ENCODE results near the gene PNMA3. TPM values are rescaled to one million over a fixed set of nuclear protein-coding genes. Genes with fewer than 3 reads are reported as not detected.
"Not testable (repeated sequence)": the region's sequence is repeated elsewhere in the genome, so short reads cannot be mapped to it uniquely, and the experiment has no call there.

PNMA3 gene
- total and polyA plus RNA-seq, 12 donors, result 0.04 to 4.5 (median 2.1) TPM

DNA sequence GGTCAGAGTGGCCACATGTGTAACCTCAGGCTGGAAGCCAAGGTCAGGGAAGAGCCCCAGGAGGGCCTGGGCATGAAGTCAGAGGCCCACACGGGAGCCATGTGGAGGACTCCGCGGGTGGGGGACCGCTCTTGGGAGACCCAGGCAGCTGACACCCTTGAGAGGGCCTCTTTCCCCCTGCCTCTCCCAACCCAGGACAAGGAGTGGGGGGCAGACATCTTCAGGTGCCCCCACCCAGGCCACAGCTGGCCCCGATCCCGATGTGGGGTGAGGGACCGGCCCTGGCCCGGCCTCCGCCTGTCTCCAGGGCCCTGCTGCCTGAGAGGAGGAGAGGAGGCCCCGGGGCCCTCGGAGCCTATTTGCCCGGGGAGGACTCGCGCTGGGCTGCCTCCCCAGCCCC, 19.1 kb downstream of the PNMA3 start:
- no peaks in the 10 kb centered on the region for H3K27me3 ChIP-seq
- intact Hi-C loops (cut with DNase I), result no loop called here
- no peaks in the 10 kb centered on the region for H3K36me3 ChIP-seq
- no peak for ATAC-seq
- TF ChIP-seq, protein P1, sequence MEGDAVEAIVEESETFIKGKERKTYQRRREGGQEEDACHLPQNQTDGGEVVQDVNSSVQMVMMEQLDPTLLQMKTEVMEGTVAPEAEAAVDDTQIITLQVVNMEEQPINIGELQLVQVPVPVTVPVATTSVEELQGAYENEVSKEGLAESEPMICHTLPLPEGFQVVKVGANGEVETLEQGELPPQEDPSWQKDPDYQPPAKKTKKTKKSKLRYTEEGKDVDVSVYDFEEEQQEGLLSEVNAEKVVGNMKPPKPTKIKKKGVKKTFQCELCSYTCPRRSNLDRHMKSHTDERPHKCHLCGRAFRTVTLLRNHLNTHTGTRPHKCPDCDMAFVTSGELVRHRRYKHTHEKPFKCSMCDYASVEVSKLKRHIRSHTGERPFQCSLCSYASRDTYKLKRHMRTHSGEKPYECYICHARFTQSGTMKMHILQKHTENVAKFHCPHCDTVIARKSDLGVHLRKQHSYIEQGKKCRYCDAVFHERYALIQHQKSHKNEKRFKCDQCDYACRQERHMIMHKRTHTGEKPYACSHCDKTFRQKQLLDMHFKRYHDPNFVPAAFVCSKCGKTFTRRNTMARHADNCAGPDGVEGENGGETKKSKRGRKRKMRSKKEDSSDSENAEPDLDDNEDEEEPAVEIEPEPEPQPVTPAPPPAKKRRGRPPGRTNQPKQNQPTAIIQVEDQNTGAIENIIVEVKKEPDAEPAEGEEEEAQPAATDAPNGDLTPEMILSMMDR (IDR thresholded peaks at IDR 0.05), result no peak
- no peak overlapping the region for H3K27ac ChIP-seq
- no peaks in the 10 kb centered on the region for H3K9me3 ChIP-seq
- H3K4me1 ChIP-seq, result no peaks in the 10 kb centered on the region
- DNase-seq, result no peak
- WGBS, 2 donors, result 89 to 93% methylated on average over 5 to 9 of the region's 14 CpGs
- H3K4me3 ChIP-seq, result no peak overlapping the region

DNA sequence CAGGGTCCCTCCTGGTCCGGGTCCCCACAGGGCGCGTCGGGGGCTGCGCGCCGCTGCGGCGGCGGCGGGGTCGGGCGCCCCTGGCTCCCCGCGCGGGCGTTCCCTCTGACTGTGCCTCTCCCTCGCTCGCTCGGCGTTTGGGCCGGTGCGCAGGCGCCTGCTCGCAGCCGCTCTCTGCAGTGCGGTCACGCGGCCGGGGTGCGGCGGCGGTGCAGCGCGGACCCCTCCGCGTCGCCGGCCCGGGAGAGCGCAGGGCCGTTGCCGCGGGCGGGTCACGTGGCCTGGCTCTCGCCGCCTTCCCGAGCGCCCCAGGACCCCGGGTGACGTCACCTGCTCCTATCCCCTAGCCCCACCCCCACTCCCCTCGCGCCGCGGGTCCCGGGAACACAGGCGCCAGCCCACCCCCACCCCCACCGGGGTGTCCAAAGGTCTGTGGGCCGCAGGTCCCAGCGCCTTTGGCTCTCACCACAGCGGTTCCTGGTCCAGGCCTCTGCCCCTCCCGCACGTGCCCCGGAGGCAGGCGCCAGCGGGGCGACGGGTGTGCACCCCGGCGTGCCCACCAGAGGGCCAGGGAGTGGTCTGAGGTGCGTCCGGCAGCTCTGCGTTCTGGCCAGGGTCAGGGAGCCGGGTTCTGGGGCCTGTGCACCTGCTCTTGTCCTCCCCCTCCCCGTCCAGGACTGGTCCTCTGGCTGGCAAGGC, 21.3 kb downstream of the PNMA3 start:
- H3K36me3 ChIP-seq; H3K9me3 ChIP-seq; intact Hi-C loops (cut with DNase I); DNase-seq; H3K4me3 ChIP-seq; H3K27ac ChIP-seq; H3K4me1 ChIP-seq; H3K27me3 ChIP-seq: not testable (repeated sequence)
- no CpG with 5 or more reads among the region's 76 CpGs for WGBS, 2 donors
- peak in 7 of 8 donors; percentile 35 to 90 (median 73) for ATAC-seq

DNA sequence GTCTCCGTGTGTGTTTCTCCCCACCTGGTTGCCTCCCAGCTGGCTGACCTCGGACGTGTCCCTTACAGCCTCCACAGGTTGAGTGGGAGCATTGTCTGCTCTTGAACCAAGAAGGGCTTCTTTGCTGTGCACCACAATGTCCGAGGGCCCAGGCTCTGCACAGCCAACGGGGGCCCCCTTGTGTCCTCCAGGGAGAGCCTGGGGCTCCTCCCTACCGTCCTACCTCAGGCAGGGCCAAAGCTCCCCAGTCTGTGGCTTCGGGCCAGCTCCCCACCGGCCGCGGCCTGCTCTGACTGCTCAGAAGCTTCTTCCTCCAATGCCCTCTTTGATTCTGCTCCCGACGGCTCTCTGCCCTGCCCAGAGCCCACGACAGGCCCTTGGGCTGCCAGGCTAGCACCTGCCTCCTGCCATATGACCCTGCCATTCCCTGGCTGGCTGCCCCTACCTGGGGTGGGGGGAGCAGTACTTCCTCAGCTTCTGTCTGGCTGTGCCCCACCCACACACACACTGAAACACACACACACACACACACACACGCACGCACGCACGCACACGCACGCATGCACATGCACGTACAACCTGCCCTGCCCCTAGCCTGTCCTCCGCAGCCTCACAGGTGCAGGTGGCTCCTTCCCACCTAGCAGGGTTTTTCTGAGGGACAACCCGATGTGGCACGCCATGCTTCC, 27.1 kb downstream of the PNMA3 start:
- intact Hi-C loops (cut with DNase I), result loop anchor here in 1 of 10 donors (10.0 kb wide), 1 partner anchor 301 kb away; no protein-coding TSS in a partner anchor
- H3K4me1 ChIP-seq, H3K4me3 ChIP-seq, H3K9me3 ChIP-seq, DNase-seq, H3K27ac ChIP-seq, H3K36me3 ChIP-seq: not testable (repeated sequence)
- H3K27me3 ChIP-seq, result peaks cover 0 to 11% (median 0%) of the 10 kb centered on the region in 7 donors
- peak in 1 of 8 donors; percentile 20 for ATAC-seq
- WGBS, 2 donors, result 68 to 81% methylated on average over 3 to 9 of the region's 23 CpGs

DNA sequence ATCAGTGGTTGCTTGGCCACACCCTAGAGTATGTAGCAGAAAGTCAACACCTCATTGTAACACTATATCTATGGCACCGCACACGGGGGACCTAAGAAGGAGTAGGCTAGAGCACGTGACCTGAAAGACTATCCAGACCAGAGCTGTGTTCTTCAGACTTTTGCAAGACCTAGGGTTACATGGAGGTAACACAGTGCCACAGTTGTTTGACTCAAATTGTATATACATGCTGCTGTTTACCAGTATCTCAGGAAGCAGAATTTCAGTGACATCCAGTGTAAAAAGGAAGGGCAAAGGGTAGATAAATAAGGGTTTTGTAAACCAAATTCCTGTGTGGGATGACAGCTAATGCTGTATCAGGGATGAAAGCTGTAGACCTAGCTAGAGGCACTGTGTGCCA, 46.1 kb downstream of the PNMA3 start:
- H3K27me3 ChIP-seq, result no peaks in the 10 kb centered on the region
- ATAC-seq (no peak), DNase-seq (no peak)
- H3K4me3 ChIP-seq, result no peak overlapping the region
- H3K4me1 ChIP-seq, result no peaks in the 10 kb centered on the region
- no peak overlapping the region for H3K27ac ChIP-seq
- H3K36me3 ChIP-seq, result no peaks in the 10 kb centered on the region
- intact Hi-C loops (cut with DNase I), result no loop called here
- 80 to 81% methylated on average over 3 of the region's 3 CpGs for WGBS, 2 donors
- H3K9me3 ChIP-seq, result peaks cover 0 to 21% (median 0%) of the 10 kb centered on the region in 11 donors
- TF ChIP-seq, protein P1 (IDR thresholded peaks at IDR 0.05), result no peak

DNA sequence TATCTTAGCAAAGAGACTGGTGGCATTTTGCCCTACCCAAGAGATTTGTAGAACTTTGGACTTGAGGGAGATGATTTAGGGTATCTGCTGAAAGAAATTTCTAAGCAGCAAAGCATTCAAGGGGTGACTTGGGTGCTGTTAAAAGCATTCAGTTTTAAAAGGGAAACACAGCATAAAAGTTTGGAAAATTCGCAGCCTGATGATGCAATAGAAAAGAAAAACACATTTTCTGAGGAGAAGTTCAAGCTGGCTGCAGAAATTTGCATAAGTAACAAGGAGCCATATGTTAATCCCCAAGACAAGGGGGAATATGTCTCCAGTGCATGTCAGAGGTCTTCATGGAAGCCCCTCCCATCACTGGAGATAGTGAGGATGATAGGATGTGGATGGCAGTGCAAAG, 48.7 kb downstream of the PNMA3 start:
- peaks cover 0 to 21% (median 0%) of the 10 kb centered on the region in 11 donors for H3K9me3 ChIP-seq
- H3K36me3 ChIP-seq; ATAC-seq; H3K27me3 ChIP-seq; H3K27ac ChIP-seq; H3K4me1 ChIP-seq; intact Hi-C loops (cut with DNase I); DNase-seq; H3K4me3 ChIP-seq: not testable (repeated sequence)
- 75 to 81% methylated on average over 1 of the region's 1 CpG for WGBS, 2 donors

DNA sequence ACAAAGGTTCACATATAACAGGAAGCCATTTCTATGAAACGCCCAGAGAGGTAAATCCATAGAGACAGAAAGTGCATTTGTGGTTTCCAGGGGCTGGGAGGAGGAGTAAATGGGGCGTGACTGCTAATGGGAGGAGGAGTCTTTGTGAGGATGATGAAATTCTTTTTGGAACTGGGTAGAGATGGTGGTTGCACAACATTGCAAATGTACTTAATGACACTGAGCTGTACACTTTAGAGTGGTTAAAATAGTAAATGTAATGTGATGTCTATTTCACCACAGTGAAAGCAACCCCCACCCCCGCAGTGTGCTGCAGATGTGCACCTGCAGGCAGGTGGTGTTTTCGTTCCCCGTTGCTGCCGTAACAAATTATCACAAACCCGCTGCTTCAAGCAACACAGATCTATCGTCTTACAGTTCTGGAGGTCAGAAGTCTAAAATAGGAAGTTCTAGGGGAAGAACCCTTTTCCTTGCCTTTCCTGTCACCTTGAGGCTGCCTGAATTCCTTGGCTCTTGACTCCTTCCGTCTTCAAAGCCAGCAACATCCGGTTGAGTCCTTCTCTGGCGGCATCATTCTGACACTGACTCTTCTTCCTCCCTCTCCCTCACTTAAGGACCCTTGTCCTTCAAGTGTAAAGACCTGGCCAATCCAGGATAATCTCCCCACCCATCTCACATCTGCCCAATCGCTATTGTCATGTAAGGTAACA, 50.0 kb downstream of the PNMA3 start:
- H3K4me3 ChIP-seq; H3K27me3 ChIP-seq; DNase-seq; intact Hi-C loops (cut with DNase I); ATAC-seq; H3K36me3 ChIP-seq; H3K27ac ChIP-seq; H3K4me1 ChIP-seq: not testable (repeated sequence)
- peaks cover 0 to 20% (median 0%) of the 10 kb centered on the region in 11 donors for H3K9me3 ChIP-seq
- 33 to 46% methylated on average over 1 to 3 of the region's 12 CpGs for WGBS, 2 donors
